ENCODE measurements around the gene SDR42E1. TPM values are rescaled to one million over a fixed set of nuclear protein-coding genes. Genes with fewer than 3 reads are reported as not detected.

The SDR42E1 gene
- total and polyA plus RNA-seq, 4 experiments from 2014 or later = 2.3 to 9.8 (median 6.6) TPM

GRCh38 chr16:81964808-81965207 is 46.5 kb downstream of the SDR42E1 start:
- no peak overlapping the region for H3K4me3 Mint-ChIP-seq
- no peak for DNase-seq
- ChIA-PET POLR2A (ENCODE audit: partially characterized antibody) (no interaction called here), CTCF (ENCODE audit: partially characterized antibody) (no interaction called here)
- no peaks in the 10 kb centered on the region for H3K27me3 ChIP-seq (ENCODE audit: insufficient read depth, low read length)
- no peak overlapping the region for H3K27ac Mint-ChIP-seq
- H3K4me3 ChIP-seq (ENCODE audit: low read length in 2 of 2) = no peak overlapping the region
- H3K36me3 ChIP-seq (ENCODE audit: insufficient read depth, low read length) = no peaks in the 10 kb centered on the region
- no peak overlapping the region for H3K27ac ChIP-seq (ENCODE audit: low read depth, low read length)
- intact Hi-C loops (cut with micrococcal nuclease) = no loop called here
- H3K9me3 ChIP-seq (ENCODE audit: control insufficient read depth in 1 of 2, low read length in 2 of 2) = no peaks in the 10 kb centered on the region
- no peaks in the 10 kb centered on the region for H3K36me3 Mint-ChIP-seq
- peaks cover 2 to 7% of the 10 kb centered on the region in 2 donors for H3K27me3 Mint-ChIP-seq
- no peaks in the 10 kb centered on the region for H3K4me1 Mint-ChIP-seq
- peaks cover 0 to 4% (median 0%) of the 10 kb centered on the region in 8 donors for H3K9me3 Mint-ChIP-seq
- no peaks in the 10 kb centered on the region for H3K4me1 ChIP-seq (ENCODE audit: insufficient read depth, low read length)

GRCh38 chr16:81956213-81956948 is 54.9 kb downstream of the SDR42E1 start:
- Histone ChIP-seq H3K36me3 (ENCODE audit: insufficient read depth, low read length) (no peaks in the 10 kb centered on the region), H3K27ac (ENCODE audit: low read depth, low read length) (no peak overlapping the region), H3K4me1 (ENCODE audit: insufficient read depth, low read length) (no peaks in the 10 kb centered on the region), H3K9me3 (ENCODE audit: control insufficient read depth in 1 of 2, low read length in 2 of 2) (no peaks in the 10 kb centered on the region), H3K27me3 (ENCODE audit: insufficient read depth, low read length) (no peaks in the 10 kb centered on the region), H3K4me3 (ENCODE audit: low read length in 2 of 2) (no peak overlapping the region)
- H3K27ac Mint-ChIP-seq = no peak overlapping the region
- no peak for DNase-seq
- no peaks in the 10 kb centered on the region for H3K27me3 Mint-ChIP-seq
- no peaks in the 10 kb centered on the region for H3K4me1 Mint-ChIP-seq
- intact Hi-C loops (cut with micrococcal nuclease) = no loop called here
- H3K36me3 Mint-ChIP-seq = peaks cover 2 to 3% of the 10 kb centered on the region in 2 donors
- CTCF ChIA-PET (ENCODE audit: partially characterized antibody) = no interaction called here
- no peak overlapping the region for H3K4me3 Mint-ChIP-seq
- peaks cover 0 to 20% (median 9%) of the 10 kb centered on the region in 8 donors for H3K9me3 Mint-ChIP-seq
- POLR2A ChIA-PET (ENCODE audit: partially characterized antibody) = no interaction called here

GRCh38 chr16:81951564-81951963 is 59.7 kb downstream of the SDR42E1 start:
- H3K4me3 Mint-ChIP-seq = no peak overlapping the region
- POLR2A ChIA-PET (ENCODE audit: partially characterized antibody) = no interaction called here
- H3K4me1 Mint-ChIP-seq = no peaks in the 10 kb centered on the region
- H3K27ac Mint-ChIP-seq = no peak overlapping the region
- Histone ChIP-seq H3K36me3 (ENCODE audit: insufficient read depth, low read length) (no peaks in the 10 kb centered on the region), H3K4me3 (ENCODE audit: low read length in 2 of 2) (no peak overlapping the region), H3K27ac (ENCODE audit: low read depth, low read length) (no peak overlapping the region), H3K27me3 (ENCODE audit: insufficient read depth, low read length) (no peaks in the 10 kb centered on the region), H3K4me1 (ENCODE audit: insufficient read depth, low read length) (no peaks in the 10 kb centered on the region), H3K9me3 (ENCODE audit: control insufficient read depth in 1 of 2, low read length in 2 of 2) (no peaks in the 10 kb centered on the region)
- DNase-seq = no peak
- intact Hi-C loops (cut with micrococcal nuclease) = no loop called here
- H3K36me3 Mint-ChIP-seq = peaks cover 3 to 4% of the 10 kb centered on the region in 2 donors
- no peaks in the 10 kb centered on the region for H3K27me3 Mint-ChIP-seq
- peaks cover 0 to 33% (median 13%) of the 10 kb centered on the region in 8 donors for H3K9me3 Mint-ChIP-seq
- CTCF ChIA-PET (ENCODE audit: partially characterized antibody) = no interaction called here

- ChIA-PET CTCF (ENCODE audit: partially characterized antibody) (no interaction called here), POLR2A (ENCODE audit: partially characterized antibody) (no interaction called here)
- no peak overlapping the region for H3K4me3 ChIP-seq (ENCODE audit: low read length in 2 of 2)
- Mint-ChIP-seq H3K27me3 (no peaks in the 10 kb centered on the region), H3K9me3 (peaks cover 0 to 11% (median 4%) of the 10 kb centered on the region in 8 donors), H3K36me3 (peaks cover 0 to under 1% of the 10 kb centered on the region in 2 donors), H3K4me3 (no peak overlapping the region), H3K4me1 (no peaks in the 10 kb centered on the region), H3K27ac (no peak overlapping the region)
- H3K27ac ChIP-seq (ENCODE audit: low read depth, low read length) = no peak overlapping the region
- DNase-seq = no peak
- no peaks in the 10 kb centered on the region for H3K4me1 ChIP-seq (ENCODE audit: insufficient read depth, low read length)
- no peaks in the 10 kb centered on the region for H3K27me3 ChIP-seq (ENCODE audit: insufficient read depth, low read length)
- no peaks in the 10 kb centered on the region for H3K9me3 ChIP-seq (ENCODE audit: control insufficient read depth in 1 of 2, low read length in 2 of 2)
- no peaks in the 10 kb centered on the region for H3K36me3 ChIP-seq (ENCODE audit: insufficient read depth, low read length)
- intact Hi-C loops (cut with micrococcal nuclease) = no loop called here
These were observed 65.1 kb downstream of the SDR42E1 start for GRCh38 chr16:81946206-81946605.

DNA sequence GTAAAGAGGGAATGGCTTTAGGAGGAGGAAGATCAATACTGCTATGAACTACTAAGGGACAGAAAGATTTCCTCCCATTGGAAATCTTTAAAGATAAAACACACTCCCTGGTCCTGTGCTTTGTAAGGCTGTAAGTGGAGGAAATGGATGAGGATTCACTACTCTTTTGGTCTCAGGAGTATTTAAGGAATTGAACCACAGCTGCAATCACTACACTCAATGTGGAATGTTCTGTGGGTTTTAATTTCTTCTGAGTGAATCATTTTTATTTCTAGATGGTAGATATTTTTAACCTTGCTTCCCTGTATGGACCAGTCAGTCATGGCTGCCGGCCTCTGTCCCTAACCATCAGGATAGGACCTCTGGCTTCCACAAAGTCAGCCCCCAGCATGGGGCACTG is 65.6 kb downstream of the SDR42E1 start:
- no peak overlapping the region for H3K4me3 ChIP-seq (ENCODE audit: low read length in 2 of 2)
- ChIA-PET POLR2A (ENCODE audit: partially characterized antibody) (no interaction called here), CTCF (ENCODE audit: partially characterized antibody) (no interaction called here)
- peaks cover 0 to 6% (median under 1%) of the 10 kb centered on the region in 8 donors for H3K9me3 Mint-ChIP-seq
- H3K36me3 ChIP-seq (ENCODE audit: insufficient read depth, low read length) = no peaks in the 10 kb centered on the region
- H3K9me3 ChIP-seq (ENCODE audit: control insufficient read depth in 1 of 2, low read length in 2 of 2) = no peaks in the 10 kb centered on the region
- H3K4me3 Mint-ChIP-seq = no peak overlapping the region
- no peak overlapping the region for H3K27ac ChIP-seq (ENCODE audit: low read depth, low read length)
- H3K36me3 Mint-ChIP-seq = no peaks in the 10 kb centered on the region
- DNase-seq = no peak
- no peaks in the 10 kb centered on the region for H3K4me1 Mint-ChIP-seq
- no peaks in the 10 kb centered on the region for H3K27me3 Mint-ChIP-seq
- no peaks in the 10 kb centered on the region for H3K27me3 ChIP-seq (ENCODE audit: insufficient read depth, low read length)
- peak overlapping the region in 1 of 7 donors; percentile 16 for H3K27ac Mint-ChIP-seq
- intact Hi-C loops (cut with micrococcal nuclease) = no loop called here
- H3K4me1 ChIP-seq (ENCODE audit: insufficient read depth, low read length) = no peaks in the 10 kb centered on the region

DNA sequence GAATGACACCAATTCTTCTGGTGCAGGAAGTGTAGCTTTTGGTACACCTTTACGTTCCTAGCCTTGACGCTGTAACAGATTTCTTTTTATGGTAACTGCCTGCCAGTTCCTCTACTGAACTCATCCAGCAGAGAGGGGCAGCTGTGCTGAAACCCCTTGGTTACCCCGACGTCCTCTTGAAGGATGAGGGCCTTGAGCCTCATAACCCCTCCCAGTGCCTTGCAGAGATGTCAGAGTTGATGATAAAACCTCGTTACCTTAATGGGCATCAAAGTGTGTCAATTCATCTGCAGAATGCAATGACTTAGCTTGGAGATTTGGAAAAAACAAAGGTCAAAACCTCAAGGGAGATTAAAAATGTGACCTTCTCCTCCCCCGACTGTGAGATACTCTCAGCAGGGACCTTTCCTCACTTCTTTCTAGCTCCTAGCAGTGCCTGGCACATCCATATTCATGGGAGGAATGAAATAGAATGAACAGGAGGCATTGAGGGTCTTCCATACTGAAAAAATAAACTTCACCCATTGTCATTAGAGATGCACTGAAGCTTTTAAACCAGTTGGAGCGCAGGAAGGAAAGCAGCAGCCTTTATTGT is 69.2 kb downstream of the SDR42E1 start:
- H3K36me3 ChIP-seq (ENCODE audit: insufficient read depth, low read length) = no peaks in the 10 kb centered on the region
- no peak for DNase-seq

DNA sequence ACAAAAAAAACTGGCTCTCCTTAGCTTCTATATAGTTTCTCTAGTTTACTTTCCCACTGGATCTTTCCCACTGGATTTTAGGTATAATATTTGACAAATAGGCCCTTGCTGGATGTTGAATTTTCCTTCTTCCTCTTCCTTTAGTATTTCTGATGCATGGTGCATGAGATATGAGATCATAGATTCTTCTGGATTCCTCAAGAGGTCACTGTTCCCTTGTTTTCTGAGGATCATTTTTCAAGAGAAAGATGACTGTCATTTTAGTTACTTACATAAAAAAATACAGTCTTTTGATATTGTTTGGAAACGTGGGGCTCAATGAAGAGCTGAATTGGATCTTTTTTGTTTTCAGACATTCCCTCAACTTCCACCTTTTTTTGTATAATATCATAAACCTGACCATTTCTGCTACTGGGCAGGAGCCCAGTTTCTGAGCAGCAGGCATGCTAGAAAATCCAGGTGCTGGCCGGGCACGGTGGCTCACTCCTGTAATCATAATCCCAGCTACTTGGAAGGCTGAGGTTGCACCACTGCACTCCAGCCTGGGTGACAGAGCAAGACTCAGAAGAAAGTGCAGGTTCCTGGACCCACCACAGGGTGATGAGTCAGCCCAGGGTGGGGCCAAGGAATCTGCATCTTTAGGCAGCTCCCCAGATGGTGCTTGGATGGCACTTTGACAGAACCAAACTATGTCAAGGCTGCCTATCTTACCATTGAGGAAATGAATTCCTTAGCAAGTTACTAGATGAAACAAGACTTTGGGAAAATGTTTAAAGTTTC is 70.3 kb downstream of the SDR42E1 start:
- no peak overlapping the region for H3K27ac Mint-ChIP-seq
- no peaks in the 10 kb centered on the region for H3K36me3 ChIP-seq (ENCODE audit: insufficient read depth, low read length)
- H3K36me3 Mint-ChIP-seq = no peaks in the 10 kb centered on the region
- CTCF ChIA-PET (ENCODE audit: partially characterized antibody) = interaction anchor here (1.1 to 4.9 kb wide), 7 partner anchors 12 to 292 kb away, joined by 3 to 35 read pairs (median 4); partner anchors contain the start of gene MPHOSPH6
- peak in 3 of 5 donors; percentile 15 to 26 (median 16) for DNase-seq
- H3K4me1 Mint-ChIP-seq = no peaks in the 10 kb centered on the region
- H3K4me1 ChIP-seq (ENCODE audit: insufficient read depth, low read length) = no peaks in the 10 kb centered on the region
- no peak overlapping the region for H3K27ac ChIP-seq (ENCODE audit: low read depth, low read length)
- intact Hi-C loops (cut with micrococcal nuclease) = loop anchor here (1.0 kb wide), 1 partner anchor 289 kb away; no protein-coding TSS in a partner anchor
- H3K4me3 ChIP-seq (ENCODE audit: low read length in 2 of 2) = no peak overlapping the region
- no peaks in the 10 kb centered on the region for H3K9me3 ChIP-seq (ENCODE audit: control insufficient read depth in 1 of 2, low read length in 2 of 2)
- no peak overlapping the region for H3K4me3 Mint-ChIP-seq
- H3K27me3 Mint-ChIP-seq = no peaks in the 10 kb centered on the region
- H3K27me3 ChIP-seq (ENCODE audit: insufficient read depth, low read length) = no peaks in the 10 kb centered on the region
- no peaks in the 10 kb centered on the region for H3K9me3 Mint-ChIP-seq
- POLR2A ChIA-PET (ENCODE audit: partially characterized antibody) = no interaction called here

More for the DNA sequence above, 69.2 kb downstream of the SDR42E1 start:
- no peaks in the 10 kb centered on the region for H3K27me3 Mint-ChIP-seq
- Histone ChIP-seq H3K4me3 (ENCODE audit: low read length in 2 of 2) (no peak overlapping the region), H3K4me1 (ENCODE audit: insufficient read depth, low read length) (no peaks in the 10 kb centered on the region), H3K9me3 (ENCODE audit: control insufficient read depth in 1 of 2, low read length in 2 of 2) (no peaks in the 10 kb centered on the region), H3K27ac (ENCODE audit: low read depth, low read length) (no peak overlapping the region), H3K27me3 (ENCODE audit: insufficient read depth, low read length) (no peaks in the 10 kb centered on the region)
- no peak overlapping the region for H3K4me3 Mint-ChIP-seq
- no peaks in the 10 kb centered on the region for H3K36me3 Mint-ChIP-seq
- no peak overlapping the region for H3K27ac Mint-ChIP-seq
- CTCF ChIA-PET (ENCODE audit: partially characterized antibody) = interaction anchor here (1.1 to 4.9 kb wide), 2 partner anchors 288 to 310 kb away, joined by 3 to 35 read pairs; no protein-coding TSS in a partner anchor
- no peaks in the 10 kb centered on the region for H3K9me3 Mint-ChIP-seq
- H3K4me1 Mint-ChIP-seq = no peaks in the 10 kb centered on the region
- intact Hi-C loops (cut with micrococcal nuclease) = no loop called here
- POLR2A ChIA-PET (ENCODE audit: partially characterized antibody) = no interaction called here
